K562 (cell line): ENCODE results near the gene GDAP2. TPM values are rescaled to one million over a fixed set of nuclear protein-coding genes. Genes with fewer than 3 reads are reported as not detected.

ENCODE experiments used
- ADNP ChIP-seq: fragments of 200-800 bp; sonication (Bioruptor generic); IDR thresholded peaks from 2 replicates; pipeline ENCODE4 v1.6.1; 2016; ENCODE audit warnings: missing genetic modification characterization, missing compliant biosample characterization
- ARID2 ChIP-seq: fragments of 450-650 bp; IDR thresholded peaks from 2 replicates; pipeline ENCODE4 v1.6.1; 2017; ENCODE audit warnings: antibody characterized with exemption, mild to moderate bottlenecking
- ATF1 ChIP-seq, 2 experiments: fragments of 450-650 bp in 1 of 2; IDR thresholded peaks; 2 replicates each; pipeline ENCODE4 v1.6.1; 2016; ENCODE audit warnings: missing compliant biosample characterization in 1 of 2, missing genetic modification characterization in 1 of 2
- CBX8 ChIP-seq: fragments of 200-600 bp; sonication (generic); IDR thresholded peaks from 2 replicates; pipeline ENCODE4 v1.6.1; 2012; ENCODE audit warnings: borderline replicate concordance, mixed run types, low read depth, mild to moderate bottlenecking, moderate library complexity, mixed read lengths, low read length, control low read depth, inconsistent platforms; ENCODE audit not compliant: poor library complexity, severe bottlenecking; ENCODE audit errors: extremely low read depth
- CC2D1A ChIP-seq: fragments of 450-650 bp; IDR thresholded peaks from 2 replicates; pipeline ENCODE4 v1.6.1; 2017; ENCODE audit warnings: mild to moderate bottlenecking
- FOXM1 ChIP-seq, 2 experiments: fragments of 450-650 bp in 1 of 2; sonication (generic) in 1 of 2; formaldehyde crosslinking in 1 of 2; IDR thresholded peaks; 2 replicates each; pipeline versions ENCODE4 v1.6.1 to v1.9.0; 2017 to 2022; ENCODE audit warnings: low read depth in 2 of 2, mild to moderate bottlenecking in 2 of 2, missing genetic modification reagents in 1 of 2, moderate library complexity in 1 of 2
- ILF3 ChIP-seq: fragments of 450-650 bp; IDR thresholded peaks from 2 replicates; pipeline ENCODE4 v1.6.1; 2018; ENCODE audit warnings: antibody characterized with exemption, mild to moderate bottlenecking, moderate library complexity, borderline replicate concordance
- MCM3 ChIP-seq: fragments of 450-650 bp; IDR thresholded peaks from 2 replicates; pipeline ENCODE4 v1.6.1; 2016
- MEIS2 ChIP-seq: fragments of 450-650 bp; IDR thresholded peaks from 2 replicates; pipeline ENCODE4 v1.6.1; 2014; ENCODE audit warnings: mild to moderate bottlenecking; ENCODE audit not compliant: partially characterized antibody
- NCOA2 ChIP-seq, 2 experiments: fragments of 450-650 bp; IDR thresholded peaks; 2 replicates each; pipeline ENCODE4 v1.6.1; 2018; ENCODE audit warnings: mild to moderate bottlenecking in 2 of 2, moderate library complexity in 1 of 2; ENCODE audit not compliant: partially characterized antibody in 2 of 2
- NR1H2 ChIP-seq: sonication (generic); formaldehyde crosslinking; IDR thresholded peaks from 2 replicates; pipeline ENCODE4 v1.4.0; 2020; ENCODE audit warnings: mild to moderate bottlenecking, missing genetic modification reagents
- POLR2A ChIP-seq: fragments of 450-650 bp; conservative IDR thresholded peaks from 2 replicates; pipeline ENCODE4 v1.6.1; 2016
- RAD21 ChIP-seq, 2 experiments: fragments of 250-450 bp in 1 of 2; fragments of 450-650 bp in 1 of 2; sonication (Bioruptor Pico) in 1 of 2; formaldehyde crosslinking in 1 of 2; IDR thresholded peaks in 1 of 2; conservative IDR thresholded peaks in 1 of 2; 2 replicates each; pipeline versions ENCODE4 v1.4.0 to v1.8.0; 2020 to 2022; ENCODE audit warnings: mild to moderate bottlenecking in 2 of 2, moderate library complexity in 1 of 2
- RCOR1 ChIP-seq, 2 experiments: IDR thresholded peaks; 2 replicates each; pipeline ENCODE4 v1.6.1; 2012; ENCODE audit warnings: low read depth in 2 of 2, low read length in 2 of 2, borderline replicate concordance in 1 of 2, improper control_type of control experiment in 1 of 2
- SAFB2 ChIP-seq: fragments of 200-400 bp; formaldehyde crosslinking; IDR thresholded peaks from 2 replicates; pipeline ENCODE4 v1.6.1; 2018; ENCODE audit warnings: borderline replicate concordance, low read length, low read depth, moderate library complexity; ENCODE audit not compliant: severe bottlenecking
- SAP30 ChIP-seq: fragments of 200-600 bp; sonication (generic); IDR thresholded peaks from 2 replicates; pipeline ENCODE4 v1.6.1; 2012; ENCODE audit warnings: borderline replicate concordance, low read depth, mild to moderate bottlenecking, moderate library complexity, low read length, control low read depth, inconsistent platforms; ENCODE audit not compliant: insufficient read depth, poor library complexity, severe bottlenecking
- ZFP1 ChIP-seq: fragments of 450-650 bp; formaldehyde crosslinking; IDR thresholded peaks from 2 replicates; pipeline ENCODE4 v1.4.0; 2020; ENCODE audit warnings: mild to moderate bottlenecking, mixed read lengths
- ZNF707 ChIP-seq: fragments of 250-450 bp; sonication (Bioruptor Pico); conservative IDR thresholded peaks from 2 replicates; pipeline ENCODE4 v1.8.0; 2022; ENCODE audit warnings: inconsistent platforms, mild to moderate bottlenecking, moderate library complexity
- polyA plus RNA-seq, 8 experiments: library from polyadenylated mRNA; depleted of rRNA in 4 of 8; stranded (reverse) in 5 of 8; unstranded in 3 of 8; fragments of >200 nt; fragmentation: Nextera tagmentation in 2 of 8; fragmentation: Illumina TruSeq in 1 of 8; extraction: Ambion mirVana in 2 of 8; extraction: Trizol in 1 of 8; gene quantifications; 2 replicates each; pipeline versions ENCODE4 v1.2.1 to v1.2.3, GENCODE V29; 2011 to 2014; ENCODE audit warnings: inconsistent platforms in 1 of 8, missing spikeins in 1 of 8
- total RNA-seq, 7 experiments: library from RNA; depleted of rRNA in 6 of 7; stranded (reverse); fragments of >200 nt in 6 of 7; fragmentation: Illumina TruSeq in 2 of 7; extraction: Trizol in 2 of 7; gene quantifications; 2 replicates each; pipeline versions ENCODE4 v1.2.1 to v1.2.3, GENCODE V29; 2011 to 2021; ENCODE audit warnings: low replicate concordance in 1 of 7
- TF ChIP-seq, protein P1 (sequence below): fragments of 450-650 bp; IDR thresholded peaks from 2 replicates; pipeline ENCODE4 v1.6.1; 2016; ENCODE audit warnings: low read depth, mild to moderate bottlenecking, moderate library complexity
- TF ChIP-seq, protein P2 (sequence below): fragments of 250-450 bp; sonication (Bioruptor Pico); IDR thresholded peaks from 2 replicates; pipeline ENCODE4 v1.4.0; 2020; ENCODE audit warnings: mild to moderate bottlenecking
- TF ChIP-seq, protein P3 (sequence below): fragments of 250-450 bp; sonication (Bioruptor Pico); IDR thresholded peaks from 2 replicates; pipeline ENCODE4 v1.5.0; 2020; ENCODE audit warnings: mild to moderate bottlenecking
- TF ChIP-seq, protein P4 (sequence below): sonication (generic); formaldehyde crosslinking; IDR thresholded peaks from 2 replicates; pipeline ENCODE4 v1.5.0; 2020; ENCODE audit warnings: missing genetic modification reagents

GDAP2 gene
- total and polyA plus RNA-seq, 9 of the 15 experiments (the other 6 are each of a cell fraction or from before 2014, with no cell fraction given), result 4.1 to 23.1 (median 13.2) TPM

DNA sequence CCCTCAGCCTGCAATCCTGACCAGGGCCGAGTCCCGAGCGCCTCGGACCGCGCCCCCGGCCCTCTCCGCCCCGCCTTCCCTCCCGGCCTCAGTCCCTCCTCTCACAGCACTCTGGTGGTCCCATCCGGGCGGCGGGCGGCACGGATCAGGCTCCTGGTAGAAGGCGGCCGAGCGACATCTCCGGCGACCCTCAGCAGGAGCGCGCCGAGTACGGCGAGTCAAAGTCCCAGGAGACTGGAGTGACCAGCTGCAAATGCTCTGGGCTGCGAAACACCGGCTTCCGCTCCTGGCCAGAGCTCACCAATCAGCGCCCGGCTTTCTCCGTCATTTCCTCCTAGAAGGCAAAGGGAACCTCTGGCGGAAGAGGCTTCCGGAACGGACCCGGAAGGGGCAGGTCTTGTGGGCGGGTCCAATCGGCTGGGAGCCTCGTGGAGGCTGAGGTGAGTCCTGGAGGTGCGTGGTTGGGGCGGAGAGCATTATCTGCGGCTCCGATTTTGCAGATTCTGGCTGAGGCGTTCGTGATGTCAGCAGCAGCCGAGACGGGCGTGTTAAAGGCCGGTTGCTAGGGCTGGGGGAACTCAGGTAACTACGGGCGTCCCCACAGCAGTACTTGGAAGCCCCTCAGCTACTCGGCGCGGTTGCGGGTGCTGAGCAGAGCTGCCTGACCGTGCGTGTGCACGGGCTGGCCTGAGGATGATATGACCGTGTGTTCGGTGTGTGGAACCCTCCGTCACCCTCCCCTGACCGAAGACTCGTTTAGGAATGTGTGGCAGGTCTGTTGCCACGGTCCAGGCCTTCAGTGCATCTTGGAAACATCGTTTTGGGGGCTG lies at the start of gene GDAP2, which contains the start of gene WDR3 (continued):
- TF ChIP-seq RCOR1 (IDR thresholded peaks at IDR 0.05; ENCODE audit: borderline replicate concordance in 1 of 2, low read depth in 2 of 2, low read length in 2 of 2), result 0 out of 4 replicates have a peak, but pooled peaks have one; percentile 24 to 28
- no peak for TF ChIP-seq MEIS2
- TF ChIP-seq, protein P1, sequence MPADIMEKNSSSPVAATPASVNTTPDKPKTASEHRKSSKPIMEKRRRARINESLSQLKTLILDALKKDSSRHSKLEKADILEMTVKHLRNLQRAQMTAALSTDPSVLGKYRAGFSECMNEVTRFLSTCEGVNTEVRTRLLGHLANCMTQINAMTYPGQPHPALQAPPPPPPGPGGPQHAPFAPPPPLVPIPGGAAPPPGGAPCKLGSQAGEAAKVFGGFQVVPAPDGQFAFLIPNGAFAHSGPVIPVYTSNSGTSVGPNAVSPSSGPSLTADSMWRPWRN, result no peak
- no peak for TF ChIP-seq ATF1 (CRISPR knock-in tag; IDR thresholded peaks at IDR 0.05)
- peak; percentile 81 for TF ChIP-seq ATF1 (tag; IDR thresholded peaks at IDR 0.05)
- no peak for TF ChIP-seq SAFB2
- TF ChIP-seq SAP30, result peak; percentile 86
- TF ChIP-seq, protein P2, sequence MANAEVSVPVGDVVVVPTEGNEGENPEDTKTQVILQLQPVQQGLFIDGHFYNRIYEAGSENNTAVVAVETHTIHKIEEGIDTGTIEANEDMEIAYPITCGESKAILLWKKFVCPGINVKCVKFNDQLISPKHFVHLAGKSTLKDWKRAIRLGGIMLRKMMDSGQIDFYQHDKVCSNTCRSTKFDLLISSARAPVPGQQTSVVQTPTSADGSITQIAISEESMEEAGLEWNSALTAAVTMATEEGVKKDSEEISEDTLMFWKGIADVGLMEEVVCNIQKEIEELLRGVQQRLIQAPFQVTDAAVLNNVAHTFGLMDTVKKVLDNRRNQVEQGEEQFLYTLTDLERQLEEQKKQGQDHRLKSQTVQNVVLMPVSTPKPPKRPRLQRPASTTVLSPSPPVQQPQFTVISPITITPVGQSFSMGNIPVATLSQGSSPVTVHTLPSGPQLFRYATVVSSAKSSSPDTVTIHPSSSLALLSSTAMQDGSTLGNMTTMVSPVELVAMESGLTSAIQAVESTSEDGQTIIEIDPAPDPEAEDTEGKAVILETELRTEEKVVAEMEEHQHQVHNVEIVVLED (CRISPR knock-in tag), result no peak
- no peak for TF ChIP-seq NR1H2 (CRISPR knock-in tag)
- no peak for TF ChIP-seq ZNF707 (CRISPR knock-in tag)
- TF ChIP-seq, protein P3, sequence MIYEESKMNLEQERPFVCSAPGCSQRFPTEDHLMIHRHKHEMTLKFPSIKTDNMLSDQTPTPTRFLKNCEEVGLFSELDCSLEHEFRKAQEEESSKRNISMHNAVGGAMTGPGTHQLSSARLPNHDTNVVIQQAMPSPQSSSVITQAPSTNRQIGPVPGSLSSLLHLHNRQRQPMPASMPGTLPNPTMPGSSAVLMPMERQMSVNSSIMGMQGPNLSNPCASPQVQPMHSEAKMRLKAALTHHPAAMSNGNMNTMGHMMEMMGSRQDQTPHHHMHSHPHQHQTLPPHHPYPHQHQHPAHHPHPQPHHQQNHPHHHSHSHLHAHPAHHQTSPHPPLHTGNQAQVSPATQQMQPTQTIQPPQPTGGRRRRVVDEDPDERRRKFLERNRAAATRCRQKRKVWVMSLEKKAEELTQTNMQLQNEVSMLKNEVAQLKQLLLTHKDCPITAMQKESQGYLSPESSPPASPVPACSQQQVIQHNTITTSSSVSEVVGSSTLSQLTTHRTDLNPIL (CRISPR knock-in tag), result no peak
- TF ChIP-seq, protein P4, sequence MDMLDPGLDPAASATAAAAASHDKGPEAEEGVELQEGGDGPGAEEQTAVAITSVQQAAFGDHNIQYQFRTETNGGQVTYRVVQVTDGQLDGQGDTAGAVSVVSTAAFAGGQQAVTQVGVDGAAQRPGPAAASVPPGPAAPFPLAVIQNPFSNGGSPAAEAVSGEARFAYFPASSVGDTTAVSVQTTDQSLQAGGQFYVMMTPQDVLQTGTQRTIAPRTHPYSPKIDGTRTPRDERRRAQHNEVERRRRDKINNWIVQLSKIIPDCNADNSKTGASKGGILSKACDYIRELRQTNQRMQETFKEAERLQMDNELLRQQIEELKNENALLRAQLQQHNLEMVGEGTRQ (CRISPR knock-in tag), result no peak; the same call in 1 of the 2 replicates
- TF ChIP-seq ZFP1 (CRISPR knock-in tag), result no peak
- no peak for TF ChIP-seq FOXM1 (IDR thresholded peaks at IDR 0.05; ENCODE audit: low read depth)
- TF ChIP-seq FOXM1 (CRISPR knock-in tag; IDR thresholded peaks at IDR 0.05; ENCODE audit: low read depth), result no peak; the same call in 1 of the 2 replicates
- no peak for TF ChIP-seq CBX8
- no peak for TF ChIP-seq MCM3
- peak; percentile 22; the same call in 1 of the 2 replicates for TF ChIP-seq CC2D1A
- TF ChIP-seq ARID2, result 0 out of 2 replicates have a peak, but pooled peaks have one; percentile 23
- TF ChIP-seq NCOA2 (IDR thresholded peaks at IDR 0.05; ENCODE audit: partially characterized antibody in 2 of 2), result no peak
- TF ChIP-seq ADNP, result no peak
- peak; percentile 92 for TF ChIP-seq POLR2A
- no peak for TF ChIP-seq RAD21 (CRISPR knock-in tag; conservative IDR thresholded peaks at IDR 0.05 in 1 of 2, IDR thresholded peaks at IDR 0.05 in 1 of 2)
- TF ChIP-seq ILF3, result no peak
